ENCODE measurements around the gene SSR2. TPM values are rescaled to one million over a fixed set of nuclear protein-coding genes. Genes with fewer than 3 reads are reported as not detected.
A peak's percentile ranks its signal among the peaks of the same experiment; 100 is the strongest.

Gene SSR2
- total and polyA plus RNA-seq, 2 experiments from 2014 or later, result 136 to 291 TPM

- H3K36me3 ChIP-seq (ENCODE audit: insufficient read depth), result peaks cover 5% of the 10 kb centered on the region
- TF ChIP-seq EZH2 (IDR thresholded peaks at IDR 0.05; ENCODE audit: low read depth, unreplicated experiment) (no peak), CREB1 (CRISPR knock-in tag; IDR thresholded peaks at IDR 0.05; ENCODE audit: low read depth) (no peak)
- no peaks in the 10 kb centered on the region for H3K9me2 ChIP-seq (ENCODE audit: insufficient read depth)
- no peak overlapping the region for H3K27ac ChIP-seq (ENCODE audit: low read depth)
- no peak overlapping the region for H2AFZ ChIP-seq
- Mint-ChIP-seq H3K9me3 (no peaks in the 10 kb centered on the region), H3K4me1 (peaks cover 73% of the 10 kb centered on the region), H3K4me3 (no peak overlapping the region), H3K27me3 (ENCODE audit: insufficient read depth, low read depth, poor library complexity) (peaks cover 17% of the 10 kb centered on the region), H3K27ac (no peak overlapping the region), H3K36me3 (ENCODE audit: low read depth) (peaks cover 56% of the 10 kb centered on the region)
- 0 out of 2 replicates have a peak, but pooled peaks cover 9% of the 10 kb centered on the region for H3F3A ChIP-seq (replicated peaks; ENCODE audit: low read depth)
- H3K79me2 ChIP-seq (replicated peaks; ENCODE audit: insufficient read depth), result peaks cover 66% of the 10 kb centered on the region
- H3K27me3 ChIP-seq (ENCODE audit: insufficient read depth), result no peaks in the 10 kb centered on the region
- 0 out of 2 replicates have a peak overlapping the region, but pooled peaks have one; percentile 75 for H3K4me2 ChIP-seq
- H3K4me3 ChIP-seq, result no peak overlapping the region
- H3K4me1 ChIP-seq (ENCODE audit: insufficient read depth), result peaks cover 55% of the 10 kb centered on the region
- ATAC-seq, result no peak
- H4K20me1 ChIP-seq (replicated peaks; ENCODE audit: insufficient read depth), result peaks cover 52% of the 10 kb centered on the region
- DNase-seq (ENCODE audit: low spot score), result no peak
Observed at GRCh38 chr1:155969377-155969791, 51.4 kb downstream of the SSR2 start.

GRCh38 chr1:155968670-155969069 is 52.1 kb downstream of the SSR2 start:
- peak overlapping the region; percentile 78; the same call in 1 of the 2 replicates for H3K27ac ChIP-seq (ENCODE audit: low read depth)
- Mint-ChIP-seq H3K27ac (no peak overlapping the region), H3K9me3 (no peaks in the 10 kb centered on the region), H3K36me3 (ENCODE audit: low read depth) (peaks cover 60% of the 10 kb centered on the region), H3K4me1 (peaks cover 69% of the 10 kb centered on the region), H3K27me3 (ENCODE audit: insufficient read depth, low read depth, poor library complexity) (peaks cover 13% of the 10 kb centered on the region), H3K4me3 (no peak overlapping the region; the same call in 2 of the 3 replicates)
- ATAC-seq (no peak), DNase-seq (ENCODE audit: low spot score) (no peak)
- peaks cover 45% of the 10 kb centered on the region for H4K20me1 ChIP-seq (replicated peaks; ENCODE audit: insufficient read depth)
- no peaks in the 10 kb centered on the region for H3K9me2 ChIP-seq (ENCODE audit: insufficient read depth)
- peaks cover 50% of the 10 kb centered on the region for H3K4me1 ChIP-seq (ENCODE audit: insufficient read depth)
- no peak overlapping the region for H3K4me3 ChIP-seq
- peaks cover 59% of the 10 kb centered on the region for H3K79me2 ChIP-seq (replicated peaks; ENCODE audit: insufficient read depth)
- H3K4me2 ChIP-seq, result peak overlapping the region; percentile 75
- H2AFZ ChIP-seq, result no peak overlapping the region
- 0 out of 2 replicates have a peak, but pooled peaks cover 10% of the 10 kb centered on the region for H3F3A ChIP-seq (replicated peaks; ENCODE audit: low read depth)
- no peak for TF ChIP-seq POLR2AphosphoS5 (IDR thresholded peaks at IDR 0.05; ENCODE audit: low read depth)
- TF ChIP-seq REST (IDR thresholded peaks at IDR 0.05; ENCODE audit: unreplicated experiment), result no peak
- no peak for TF ChIP-seq EZH2phosphoT487 (IDR thresholded peaks at IDR 0.05; ENCODE audit: unreplicated experiment)
- no peak for TF ChIP-seq ETS1 (IDR thresholded peaks at IDR 0.05)
- TF ChIP-seq CTCF (conservative IDR thresholded peaks at IDR 0.05; ENCODE audit: low read depth in 2 of 2), result no peak
- H3K27me3 ChIP-seq (ENCODE audit: insufficient read depth), result no peaks in the 10 kb centered on the region
- H3K36me3 ChIP-seq (ENCODE audit: insufficient read depth), result peaks cover 8% of the 10 kb centered on the region
